NCI-H128 (cell line): Measurements from ENCODE around the gene NPEPL1.
"Not testable (repeated sequence)": the region's sequence is repeated elsewhere in the genome, so short reads cannot be mapped to it uniquely, and the experiment has no call there.

ENCODE experiments used
- DNase-seq: peaks from one replicate; lab custom pipeline; 2025; ENCODE audit not compliant: unreplicated experiment; lab: John Stamatoyannopoulos, UW

Gene NPEPL1

GRCh38 chr20:58755766-58756449 is 63.3 kb downstream of the NPEPL1 start:
- DNase-seq, result no peak

- no peak for DNase-seq
Observed at GRCh38 chr20:58756450-58756775, 63.8 kb downstream of the NPEPL1 start.

GRCh38 chr20:58757647-58758046 is 65.0 kb downstream of the NPEPL1 start:
- not testable (repeated sequence) for DNase-seq

- DNase-seq, result no peak
Observed at GRCh38 chr20:58759947-58760346, 67.3 kb downstream of the NPEPL1 start.

GRCh38 chr20:58760856-58761255 is 68.3 kb downstream of the NPEPL1 start:
- DNase-seq, result no peak

- DNase-seq, result no peak
Observed at GRCh38 chr20:58762120-58762519, 69.5 kb downstream of the NPEPL1 start.

- no peak for DNase-seq
Observed at GRCh38 chr20:58763076-58763475, 70.5 kb downstream of the NPEPL1 start.
